ENCODE data around the gene COG1. TPM values are rescaled to one million over a fixed set of nuclear protein-coding genes. Genes with fewer than 3 reads are reported as not detected.

COG1 gene
- total RNA-seq, 6 experiments from 2014 or later = 10.5 to 24.7 (median 16.9) TPM

GRCh38 chr17:73201215-73202069 is 8.6 kb downstream of the COG1 start:
- Histone ChIP-seq H3K27ac (peak overlapping the region in 2 of 3 donors; percentile 51 to 59), H3K9me3 (no peaks in the 10 kb centered on the region), H3K36me3 (peaks cover 19 to 68% (median 34%) of the 10 kb centered on the region in 4 donors), H3K27me3 (no peaks in the 10 kb centered on the region), H3K4me3 (no peak overlapping the region), H3K4me1 (peaks cover 0 to 39% (median 15%) of the 10 kb centered on the region in 4 donors)
- WGBS (ENCODE audit: insufficient coverage, low coverage, low lambda C conversion rate, missing lambda C conversion rate) = 75% methylated on average over 15 of the region's 19 CpGs
- no peak for TF ChIP-seq CTCF (IDR thresholded peaks at IDR 0.05)
- no peak for TF ChIP-seq POLR2A (IDR thresholded peaks at IDR 0.05)
- intact Hi-C loops (cut with DNase I) = no loop called here
- ATAC-seq = peak; percentile 86 to 90 (median 88)
- peak; percentile 59 to 86 (median 85) for DNase-seq

GRCh38 chr17:73203135-73203787 is 10.4 kb downstream of the COG1 start:
- 38% methylated on average over 8 of the region's 8 CpGs for WGBS (ENCODE audit: insufficient coverage, low coverage, low lambda C conversion rate, missing lambda C conversion rate)
- peak in 3 of 4 donors; percentile 14 to 43 (median 32) for ATAC-seq
- Histone ChIP-seq H3K4me1 (peaks cover 0 to 44% (median 18%) of the 10 kb centered on the region in 4 donors), H3K9me3 (no peaks in the 10 kb centered on the region), H3K27ac (peak overlapping the region in 1 of 3 donors; percentile 16), H3K36me3 (peaks cover 17 to 65% (median 29%) of the 10 kb centered on the region in 4 donors), H3K27me3 (no peaks in the 10 kb centered on the region), H3K4me3 (no peak overlapping the region)
- TF ChIP-seq POLR2A (IDR thresholded peaks at IDR 0.05) (no peak), CTCF (IDR thresholded peaks at IDR 0.05) (no peak)
- DNase-seq = no peak
- intact Hi-C loops (cut with DNase I) = no loop called here

- no peak overlapping the region for H3K4me3 ChIP-seq
- H3K27ac ChIP-seq = peak overlapping the region in 1 of 3 donors; percentile 16
- intact Hi-C loops (cut with DNase I) = no loop called here
- peaks cover 17 to 65% (median 31%) of the 10 kb centered on the region in 4 donors for H3K36me3 ChIP-seq
- no peaks in the 10 kb centered on the region for H3K27me3 ChIP-seq
- no peaks in the 10 kb centered on the region for H3K9me3 ChIP-seq
- 71% methylated on average over 5 of the region's 10 CpGs for WGBS (ENCODE audit: insufficient coverage, low coverage, low lambda C conversion rate, missing lambda C conversion rate)
- no peak for TF ChIP-seq CTCF (IDR thresholded peaks at IDR 0.05)
- no peak for TF ChIP-seq POLR2A (IDR thresholded peaks at IDR 0.05)
- DNase-seq (no peak), ATAC-seq (no peak)
- H3K4me1 ChIP-seq = peaks cover 0 to 44% (median 18%) of the 10 kb centered on the region in 4 donors
These were observed 11.1 kb downstream of the COG1 start for GRCh38 chr17:73203788-73204479.

- intact Hi-C loops (cut with DNase I) = no loop called here
- no peaks in the 10 kb centered on the region for H3K9me3 ChIP-seq
- DNase-seq (no peak), ATAC-seq (no peak)
- H3K4me1 ChIP-seq = peaks cover 0 to 33% (median 12%) of the 10 kb centered on the region in 4 donors
- H3K27ac ChIP-seq = no peak overlapping the region
- TF ChIP-seq POLR2A (IDR thresholded peaks at IDR 0.05) (no peak), CTCF (IDR thresholded peaks at IDR 0.05) (no peak)
- H3K4me3 ChIP-seq = no peak overlapping the region
- H3K27me3 ChIP-seq = no peaks in the 10 kb centered on the region
- H3K36me3 ChIP-seq = peaks cover 15 to 62% (median 27%) of the 10 kb centered on the region in 4 donors
- 95% methylated on average over 7 of the region's 10 CpGs for WGBS (ENCODE audit: insufficient coverage, low coverage, low lambda C conversion rate, missing lambda C conversion rate)
These were observed 12.7 kb downstream of the COG1 start for GRCh38 chr17:73205459-73205961.
